Type B pancreatic cell (in vitro differentiated cells): ENCODE measurements around the gene DFFB. TPM values are rescaled to one million over a fixed set of nuclear protein-coding genes. Genes with fewer than 3 reads are reported as not detected.

Source experiments
- DNase-seq: peaks from one replicate; pipeline ENCODE4 v3.0.0; 2021; ENCODE audit warnings: mixed read lengths; ENCODE audit not compliant: unreplicated experiment; ENCODE audit errors: extremely low spot score
- H3K27ac Mint-ChIP-seq: 2 replicates; pipeline ENCODE4 v1.8.0; 2021; ENCODE audit warnings: mild to moderate bottlenecking, mixed read lengths
- H3K27me3 Mint-ChIP-seq: 2 replicates; pipeline ENCODE4 v1.8.0; 2021; ENCODE audit warnings: mixed read lengths
- H3K36me3 Mint-ChIP-seq: 2 replicates; pipeline ENCODE4 v1.8.0; 2021; ENCODE audit warnings: mixed read lengths
- H3K4me1 Mint-ChIP-seq: one replicate; pipeline ENCODE4 v1.8.0; 2021; ENCODE audit warnings: mixed read lengths; ENCODE audit not compliant: unreplicated experiment
- H3K4me3 Mint-ChIP-seq: 2 replicates; pipeline ENCODE4 v1.8.0; 2021; ENCODE audit warnings: mild to moderate bottlenecking, mixed read lengths
- H3K9me3 Mint-ChIP-seq: 2 replicates; pipeline ENCODE4 v1.8.0; 2021; ENCODE audit warnings: mixed read lengths
- CTCF ChIP-seq: fragments of 200-600 bp; sonication (generic); conservative IDR thresholded peaks from 2 replicates; pipeline ENCODE4 v1.5.0; 2021; ENCODE audit warnings: antibody characterized with exemption, mild to moderate bottlenecking
- total RNA-seq: library from RNA; stranded (reverse); gene quantifications from 2 replicates; pipeline ENCODE4 v1.2.1, GENCODE V29; 2021; ENCODE audit warnings: low replicate concordance

Gene DFFB
- total RNA-seq, 1 donor from 2014 or later = 10.6 TPM

- no peak overlapping the region for H3K27ac Mint-ChIP-seq
- H3K4me1 Mint-ChIP-seq = peaks cover 16% of the 10 kb centered on the region
- TF ChIP-seq CTCF = no peak
- no peaks in the 10 kb centered on the region for H3K9me3 Mint-ChIP-seq
- no peak overlapping the region for H3K4me3 Mint-ChIP-seq
- no peak for DNase-seq
- no peaks in the 10 kb centered on the region for H3K36me3 Mint-ChIP-seq
- peaks cover 3% of the 10 kb centered on the region for H3K27me3 Mint-ChIP-seq
Measured at GRCh38 chr1:3907621-3908165, 50.4 kb downstream of the DFFB start.

GRCh38 chr1:3908886-3909517 is 51.7 kb downstream of the DFFB start:
- H3K4me1 Mint-ChIP-seq = peaks cover 3% of the 10 kb centered on the region
- DNase-seq = no peak
- no peaks in the 10 kb centered on the region for H3K9me3 Mint-ChIP-seq
- no peak overlapping the region for H3K27ac Mint-ChIP-seq
- TF ChIP-seq CTCF = no peak
- H3K27me3 Mint-ChIP-seq = peaks cover 3% of the 10 kb centered on the region
- H3K4me3 Mint-ChIP-seq = no peak overlapping the region
- H3K36me3 Mint-ChIP-seq = no peaks in the 10 kb centered on the region

- peaks cover 3% of the 10 kb centered on the region for H3K27me3 Mint-ChIP-seq
Measured at GRCh38 chr1:3909615-3910014, 52.3 kb downstream of the DFFB start.

GRCh38 chr1:3910049-3910731 is 52.9 kb downstream of the DFFB start:
- Mint-ChIP-seq H3K4me3 (no peak overlapping the region), H3K4me1 (no peaks in the 10 kb centered on the region), H3K9me3 (no peaks in the 10 kb centered on the region), H3K27ac (no peak overlapping the region), H3K27me3 (peaks cover 3% of the 10 kb centered on the region), H3K36me3 (no peaks in the 10 kb centered on the region)
- TF ChIP-seq CTCF = no peak
- DNase-seq = no peak

More at GRCh38 chr1:3909615-3910014, 52.3 kb downstream of the DFFB start:
- Mint-ChIP-seq H3K9me3 (no peaks in the 10 kb centered on the region), H3K4me1 (peaks cover 2% of the 10 kb centered on the region), H3K4me3 (no peak overlapping the region), H3K27ac (no peak overlapping the region), H3K36me3 (no peaks in the 10 kb centered on the region)
- TF ChIP-seq CTCF = no peak
- DNase-seq = no peak

GRCh38 chr1:3910857-3911845 is 53.9 kb downstream of the DFFB start:
- Mint-ChIP-seq H3K4me1 (no peaks in the 10 kb centered on the region), H3K9me3 (no peaks in the 10 kb centered on the region), H3K4me3 (peak overlapping the region; percentile 57), H3K36me3 (no peaks in the 10 kb centered on the region), H3K27ac (no peak overlapping the region), H3K27me3 (peaks cover 4% of the 10 kb centered on the region)
- TF ChIP-seq CTCF = peak; percentile 91
- DNase-seq = peak; percentile 87
